MM.1S (cell line): Measurements from ENCODE around the gene TMEM126B.

ENCODE experiments used
- EZH2 ChIP-seq: fragments of 300-600 bp; sonication (generic); optimal IDR thresholded peaks from 2 replicates; pipeline ENCODE3; 2017; ENCODE audit warnings: low read depth, mild to moderate bottlenecking, antibody characterized with exemption, low read length, mixed read lengths
- EZH2phosphoT487 ChIP-seq: fragments of 300-600 bp; sonication (generic); IDR thresholded peaks from 2 replicates; pipeline ENCODE4 v1.6.1; 2018; ENCODE audit warnings: antibody characterized with exemption, low read length
- TF ChIP-seq, protein P1 (sequence below): fragments of 300-600 bp; sonication (generic); IDR thresholded peaks from 2 replicates; pipeline ENCODE4 v1.5.1; 2016; ENCODE audit warnings: antibody characterized with exemption, low read length, mixed read lengths

DNA sequence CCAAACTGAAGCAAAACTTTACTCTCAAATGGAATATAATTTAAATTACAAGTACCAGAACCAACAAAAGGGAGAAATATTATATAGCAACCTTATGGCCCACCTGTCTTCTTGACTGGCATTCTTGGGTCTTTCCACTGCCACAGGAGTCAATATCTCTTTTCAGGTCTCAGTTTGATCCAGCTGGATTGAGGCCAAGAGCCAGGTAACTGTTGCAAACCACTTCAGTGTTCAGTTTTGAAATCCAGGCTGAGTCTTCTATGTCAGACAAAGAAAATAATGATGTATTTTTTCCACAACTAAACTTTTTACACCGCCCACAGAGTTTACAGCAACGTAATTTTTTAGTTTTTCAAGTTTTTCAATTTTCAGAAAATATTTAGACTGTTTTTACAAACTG, 1.9 kb upstream of the TMEM126B start:
- TF ChIP-seq, protein P1, sequence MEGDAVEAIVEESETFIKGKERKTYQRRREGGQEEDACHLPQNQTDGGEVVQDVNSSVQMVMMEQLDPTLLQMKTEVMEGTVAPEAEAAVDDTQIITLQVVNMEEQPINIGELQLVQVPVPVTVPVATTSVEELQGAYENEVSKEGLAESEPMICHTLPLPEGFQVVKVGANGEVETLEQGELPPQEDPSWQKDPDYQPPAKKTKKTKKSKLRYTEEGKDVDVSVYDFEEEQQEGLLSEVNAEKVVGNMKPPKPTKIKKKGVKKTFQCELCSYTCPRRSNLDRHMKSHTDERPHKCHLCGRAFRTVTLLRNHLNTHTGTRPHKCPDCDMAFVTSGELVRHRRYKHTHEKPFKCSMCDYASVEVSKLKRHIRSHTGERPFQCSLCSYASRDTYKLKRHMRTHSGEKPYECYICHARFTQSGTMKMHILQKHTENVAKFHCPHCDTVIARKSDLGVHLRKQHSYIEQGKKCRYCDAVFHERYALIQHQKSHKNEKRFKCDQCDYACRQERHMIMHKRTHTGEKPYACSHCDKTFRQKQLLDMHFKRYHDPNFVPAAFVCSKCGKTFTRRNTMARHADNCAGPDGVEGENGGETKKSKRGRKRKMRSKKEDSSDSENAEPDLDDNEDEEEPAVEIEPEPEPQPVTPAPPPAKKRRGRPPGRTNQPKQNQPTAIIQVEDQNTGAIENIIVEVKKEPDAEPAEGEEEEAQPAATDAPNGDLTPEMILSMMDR = no peak
- no peak for TF ChIP-seq EZH2
- TF ChIP-seq EZH2phosphoT487 = no peak
